K562 (cell line): ENCODE results near the gene SPATA2. TPM values are rescaled to one million over a fixed set of nuclear protein-coding genes. Genes with fewer than 3 reads are reported as not detected.

Experiments used
- BCOR ChIP-seq: fragments of 450-650 bp; IDR thresholded peaks from 2 replicates; pipeline ENCODE4 v1.6.1; 2016
- CAMTA2 ChIP-seq: fragments of 250-450 bp; sonication (Bioruptor Pico); conservative IDR thresholded peaks from 2 replicates; pipeline ENCODE4 v1.5.1; 2022
- CBFA2T2 ChIP-seq: fragments of 450-650 bp; conservative IDR thresholded peaks from 2 replicates; pipeline ENCODE4 v1.6.1; 2017; ENCODE audit warnings: mild to moderate bottlenecking
- COPS2 ChIP-seq: fragments of 450-650 bp; conservative IDR thresholded peaks from 2 replicates; pipeline ENCODE4 v1.6.1; 2016; ENCODE audit warnings: mild to moderate bottlenecking, moderate library complexity
- EP300 ChIP-seq: IDR thresholded peaks from 2 replicates; pipeline ENCODE4 v1.6.1; 2012; ENCODE audit warnings: low read length, improper control_type of control experiment
- ETV5 ChIP-seq: sonication (generic); formaldehyde crosslinking; IDR thresholded peaks from 2 replicates; pipeline ENCODE4 v1.4.0; 2020; ENCODE audit warnings: low read depth, mild to moderate bottlenecking, missing genetic modification reagents
- HOXB6 ChIP-seq: fragments of 250-450 bp; sonication (Bioruptor Pico); IDR thresholded peaks from 2 replicates; pipeline ENCODE4 v1.5.1; 2022; ENCODE audit warnings: mild to moderate bottlenecking, borderline replicate concordance
- KAT7 ChIP-seq: sonication (generic); formaldehyde crosslinking; IDR thresholded peaks from 2 replicates; pipeline ENCODE4 v1.8.0; 2022; ENCODE audit warnings: missing genetic modification reagents, mild to moderate bottlenecking, borderline replicate concordance
- KDM1A ChIP-seq, 2 experiments: fragments of 450-650 bp; IDR thresholded peaks; 2 replicates each; pipeline ENCODE4 v1.6.1; 2016; ENCODE audit warnings: mild to moderate bottlenecking in 2 of 2
- LCOR ChIP-seq: sonication (generic); formaldehyde crosslinking; IDR thresholded peaks from 2 replicates; pipeline ENCODE4 v1.8.0; 2022; ENCODE audit warnings: mild to moderate bottlenecking, missing genetic modification reagents
- SMARCA4 ChIP-seq: fragments of 450-650 bp; IDR thresholded peaks from 2 replicates; pipeline ENCODE4 v1.6.1; 2016
- SMC3 ChIP-seq: conservative IDR thresholded peaks from 2 replicates; pipeline ENCODE4 v1.6.1; 2011; ENCODE audit warnings: low read depth, low read length, improper control_type of control experiment; ENCODE audit not compliant: insufficient read depth
- TAF7 ChIP-seq: fragments of 450-650 bp; IDR thresholded peaks from 2 replicates; pipeline ENCODE4 v1.6.1; 2016; ENCODE audit warnings: missing genetic modification characterization, missing compliant biosample characterization
- TCF3 ChIP-seq: sonication (generic); formaldehyde crosslinking; IDR thresholded peaks from 2 replicates; pipeline ENCODE4 v1.4.0; 2020; ENCODE audit warnings: mild to moderate bottlenecking, missing genetic modification reagents
- XRCC5 ChIP-seq: fragments of 200-400 bp; formaldehyde crosslinking; IDR thresholded peaks from 2 replicates; pipeline ENCODE4 v1.6.1; 2017; ENCODE audit warnings: low read depth, mild to moderate bottlenecking, low read length
- polyA plus RNA-seq, 8 experiments: library from polyadenylated mRNA; depleted of rRNA in 4 of 8; stranded (reverse) in 5 of 8; unstranded in 3 of 8; fragments of >200 nt; fragmentation: Nextera tagmentation in 2 of 8; fragmentation: Illumina TruSeq in 1 of 8; extraction: Ambion mirVana in 2 of 8; extraction: Trizol in 1 of 8; gene quantifications; 2 replicates each; pipeline versions ENCODE4 v1.2.1 to v1.2.3, GENCODE V29; 2011 to 2014; ENCODE audit warnings: inconsistent platforms in 1 of 8, missing spikeins in 1 of 8
- total RNA-seq, 7 experiments: library from RNA; depleted of rRNA in 6 of 7; stranded (reverse); fragments of >200 nt in 6 of 7; fragmentation: Illumina TruSeq in 2 of 7; extraction: Trizol in 2 of 7; gene quantifications; 2 replicates each; pipeline versions ENCODE4 v1.2.1 to v1.2.3, GENCODE V29; 2011 to 2021; ENCODE audit warnings: low replicate concordance in 1 of 7
- TF ChIP-seq, protein P1 (sequence below), 2 experiments: IDR thresholded peaks; 2 replicates each; pipeline ENCODE4 v1.6.1; 2012; ENCODE audit warnings: improper control_type of control experiment in 2 of 2, low read depth in 2 of 2, low read length in 2 of 2, borderline replicate concordance in 1 of 2
- TF ChIP-seq, protein P2 (sequence below), 2 experiments: fragments of 450-650 bp; conservative IDR thresholded peaks; 2 replicates each; pipeline ENCODE4 v1.6.1; 2017; ENCODE audit warnings: mild to moderate bottlenecking in 2 of 2, moderate library complexity in 2 of 2

SPATA2 gene
- total and polyA plus RNA-seq, 9 of the 15 experiments (the other 6 are each of a cell fraction or from before 2014, with no cell fraction given) = 0.46 to 8.2 (median 2.7) TPM

DNA sequence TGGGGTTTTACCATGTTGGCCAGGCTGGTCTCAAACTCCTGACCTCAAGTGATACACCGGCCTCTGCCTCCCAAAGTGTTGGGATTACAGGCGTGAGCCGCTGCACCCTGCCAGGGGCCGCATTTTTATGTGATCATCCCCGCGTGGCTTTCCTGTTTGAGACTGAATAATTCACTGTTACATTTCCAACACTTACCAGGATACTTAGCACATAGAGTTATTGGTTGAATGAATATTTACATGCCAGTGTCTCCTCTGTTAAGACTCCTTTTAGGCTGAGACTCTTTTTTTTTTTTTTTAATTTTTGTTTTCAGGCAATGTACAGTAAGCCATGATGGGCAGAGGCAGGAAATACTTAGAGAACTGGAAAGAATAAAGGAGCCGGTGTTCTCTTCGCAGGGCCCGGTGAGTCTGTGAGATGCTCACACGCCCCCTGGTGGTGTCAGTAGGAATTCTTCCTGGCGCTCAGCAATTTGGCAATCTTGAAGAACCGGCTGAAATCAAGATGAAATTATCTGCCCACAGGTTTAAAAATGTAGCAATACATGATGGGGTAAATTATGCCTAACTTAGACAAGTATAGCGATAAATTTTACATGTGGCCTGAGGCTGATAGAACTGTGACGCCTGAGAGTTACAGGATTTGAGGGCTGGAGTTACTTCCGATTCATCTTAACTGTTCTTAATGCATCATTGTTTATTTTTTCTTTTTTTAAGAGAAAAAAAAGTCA, 13.2 kb upstream of the SPATA2 start (continued):
- TF ChIP-seq, protein P1, sequence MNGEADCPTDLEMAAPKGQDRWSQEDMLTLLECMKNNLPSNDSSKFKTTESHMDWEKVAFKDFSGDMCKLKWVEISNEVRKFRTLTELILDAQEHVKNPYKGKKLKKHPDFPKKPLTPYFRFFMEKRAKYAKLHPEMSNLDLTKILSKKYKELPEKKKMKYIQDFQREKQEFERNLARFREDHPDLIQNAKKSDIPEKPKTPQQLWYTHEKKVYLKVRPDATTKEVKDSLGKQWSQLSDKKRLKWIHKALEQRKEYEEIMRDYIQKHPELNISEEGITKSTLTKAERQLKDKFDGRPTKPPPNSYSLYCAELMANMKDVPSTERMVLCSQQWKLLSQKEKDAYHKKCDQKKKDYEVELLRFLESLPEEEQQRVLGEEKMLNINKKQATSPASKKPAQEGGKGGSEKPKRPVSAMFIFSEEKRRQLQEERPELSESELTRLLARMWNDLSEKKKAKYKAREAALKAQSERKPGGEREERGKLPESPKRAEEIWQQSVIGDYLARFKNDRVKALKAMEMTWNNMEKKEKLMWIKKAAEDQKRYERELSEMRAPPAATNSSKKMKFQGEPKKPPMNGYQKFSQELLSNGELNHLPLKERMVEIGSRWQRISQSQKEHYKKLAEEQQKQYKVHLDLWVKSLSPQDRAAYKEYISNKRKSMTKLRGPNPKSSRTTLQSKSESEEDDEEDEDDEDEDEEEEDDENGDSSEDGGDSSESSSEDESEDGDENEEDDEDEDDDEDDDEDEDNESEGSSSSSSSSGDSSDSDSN (IDR thresholded peaks at IDR 0.05; ENCODE audit: borderline replicate concordance in 1 of 2, low read depth in 2 of 2, low read length in 2 of 2) = no peak
- no peak for TF ChIP-seq HOXB6 (CRISPR knock-in tag)
- TF ChIP-seq, protein P2, sequence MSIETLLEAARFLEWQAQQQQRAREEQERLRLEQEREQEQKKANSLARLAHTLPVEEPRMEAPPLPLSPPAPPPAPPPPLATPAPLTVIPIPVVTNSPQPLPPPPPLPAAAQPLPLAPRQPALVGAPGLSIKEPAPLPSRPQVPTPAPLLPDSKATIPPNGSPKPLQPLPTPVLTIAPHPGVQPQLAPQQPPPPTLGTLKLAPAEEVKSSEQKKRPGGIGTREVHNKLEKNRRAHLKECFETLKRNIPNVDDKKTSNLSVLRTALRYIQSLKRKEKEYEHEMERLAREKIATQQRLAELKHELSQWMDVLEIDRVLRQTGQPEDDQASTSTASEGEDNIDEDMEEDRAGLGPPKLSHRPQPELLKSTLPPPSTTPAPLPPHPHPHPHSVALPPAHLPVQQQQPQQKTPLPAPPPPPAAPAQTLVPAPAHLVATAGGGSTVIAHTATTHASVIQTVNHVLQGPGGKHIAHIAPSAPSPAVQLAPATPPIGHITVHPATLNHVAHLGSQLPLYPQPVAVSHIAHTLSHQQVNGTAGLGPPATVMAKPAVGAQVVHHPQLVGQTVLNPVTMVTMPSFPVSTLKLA (conservative IDR thresholded peaks at IDR 0.05) = no peak
- TF ChIP-seq KDM1A (IDR thresholded peaks at IDR 0.05) = peak in 1 of 2 experiments; percentile 49; a peak in 1 of 4 replicates
- no peak for TF ChIP-seq COPS2
- no peak for TF ChIP-seq ETV5 (CRISPR knock-in tag)
- TF ChIP-seq TAF7 (tag) = no peak
- peak; percentile 74 for TF ChIP-seq SMC3
- TF ChIP-seq XRCC5 = peak; percentile 83; the same call in 1 of the 2 replicates
- no peak for TF ChIP-seq CAMTA2
- peak; percentile 43; the same call in 1 of the 2 replicates for TF ChIP-seq TCF3 (CRISPR knock-in tag)
- 0 out of 2 replicates have a peak, but pooled peaks have one; percentile 5 for TF ChIP-seq CBFA2T2
- TF ChIP-seq SMARCA4 = 0 out of 2 replicates have a peak, but pooled peaks have one; percentile 15
- TF ChIP-seq KAT7 (CRISPR knock-in tag) = no peak
- TF ChIP-seq EP300 = 0 out of 2 replicates have a peak, but pooled peaks have one; percentile 11
- TF ChIP-seq BCOR = no peak
- TF ChIP-seq LCOR = 0 out of 2 replicates have a peak, but pooled peaks have one; percentile 61
